Activated naive CD8-positive, alpha-beta T cell treated with anti-CD3 and anti-CD28 coated beads, Interleukin-2, amount 10 ng/mL, durations not matched to agents 7 days and 5 days (primary cell): ENCODE results near the gene EFCAB14. TPM values are rescaled to one million over a fixed set of nuclear protein-coding genes. Genes with fewer than 3 reads are reported as not detected.

Experiments
- ATAC-seq: fragments of 150-1000 bp; cut with Tn5 transposase; one replicate; pipeline ENCODE4 v1.10.0; 2021; ENCODE audit warnings: low read depth, moderate library complexity
- POLR2A ChIA-PET: fragments of 350-600 bp; sonication (Branson Sonifier 250); formaldehyde crosslinking; loops from one replicate; lab custom pipeline; 2021; ENCODE audit warnings: antibody characterized with exemption; lab: Charles Lee
- DNase-seq: peaks from one replicate; pipeline ENCODE4 v3.0.0; 2021
- H3K27ac Mint-ChIP-seq: one replicate; pipeline ENCODE4 v1.8.0; 2022; ENCODE audit warnings: mild to moderate bottlenecking, mixed read lengths
- H3K27me3 Mint-ChIP-seq: one replicate; pipeline ENCODE4 v1.8.0; 2022; ENCODE audit warnings: mild to moderate bottlenecking, moderate library complexity, mixed read lengths
- H3K36me3 Mint-ChIP-seq: one replicate; pipeline ENCODE4 v1.8.0; 2021; ENCODE audit warnings: mild to moderate bottlenecking, mixed read lengths
- H3K4me1 Mint-ChIP-seq: one replicate; pipeline ENCODE4 v1.8.0; 2021; ENCODE audit warnings: mixed read lengths
- H3K4me3 Mint-ChIP-seq: one replicate; pipeline ENCODE4 v1.8.0; 2022; ENCODE audit warnings: mild to moderate bottlenecking, moderate library complexity, mixed read lengths
- H3K9me3 Mint-ChIP-seq: one replicate; pipeline ENCODE4 v1.8.0; 2021; ENCODE audit warnings: mixed read lengths
- total RNA-seq, 2 experiments: library from RNA; stranded (reverse); gene quantifications; one replicate each; pipeline ENCODE4 v1.2.3, GENCODE V29; 2021

Gene EFCAB14
- total RNA-seq, 2 experiments from 2014 or later, result 77.4 to 84.2 TPM

DNA sequence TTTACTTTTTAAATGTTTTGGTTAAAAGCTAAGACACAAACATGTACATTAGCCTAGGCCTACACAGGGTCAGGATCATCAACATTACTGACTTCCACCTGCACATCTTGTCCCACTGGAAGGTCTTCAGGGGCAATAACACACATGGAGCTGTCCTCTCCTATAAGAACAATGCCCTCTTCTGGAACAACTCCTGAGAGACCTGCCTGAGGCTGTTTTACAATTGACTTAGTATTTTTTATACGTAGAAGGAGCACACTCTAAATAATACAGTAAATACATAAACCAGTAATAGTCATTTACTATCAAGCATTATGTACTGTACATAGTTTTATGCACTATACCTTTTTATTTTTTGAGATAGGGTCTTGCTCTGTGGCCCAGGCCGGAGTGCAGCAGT, 88.2 kb downstream of the EFCAB14 start:
- H3K36me3 Mint-ChIP-seq, result peaks cover 7% of the 10 kb centered on the region
- no peak for DNase-seq
- H3K27ac Mint-ChIP-seq, result no peak overlapping the region
- no peak overlapping the region for H3K4me3 Mint-ChIP-seq
- H3K9me3 Mint-ChIP-seq, result no peaks in the 10 kb centered on the region
- no peaks in the 10 kb centered on the region for H3K4me1 Mint-ChIP-seq
- no peak for ATAC-seq
- no peaks in the 10 kb centered on the region for H3K27me3 Mint-ChIP-seq
- POLR2A ChIA-PET, result no interaction called here

Other genes with a start within 250 kb of the EFCAB14 start
- under 1 TPM in 1 of 2 experiments, not detected in 1; 0.11 TPM for gene DMBX1, start 229.3 kb downstream of the EFCAB14 start, total RNA-seq
- gene KNCN, start 167.5 kb downstream of the EFCAB14 start, total RNA-seq, result not detected
- 10 to 100 TPM; 65.4 to 70.2 TPM for gene MKNK1, start 114.8 kb downstream of the EFCAB14 start, total RNA-seq
- 10 to 100 TPM; 21.0 to 23.8 TPM for gene MOB3C, start 102.3 kb downstream of the EFCAB14 start, total RNA-seq
- gene ATPAF1, start 50.8 kb downstream of the EFCAB14 start, total RNA-seq, result 10 to 100 TPM; 43.3 to 45.4 TPM
- gene TEX38, start 47.3 kb downstream of the EFCAB14 start, total RNA-seq, result not detected
- gene CYP4B1, start 79.9 kb upstream of the EFCAB14 start, total RNA-seq, result not detected
- gene CYP4A11, start 222.4 kb upstream of the EFCAB14 start, total RNA-seq, result not detected